Endometrial microvascular endothelial cells (primary cell): ENCODE data around the gene KIAA1671. TPM values are rescaled to one million over a fixed set of nuclear protein-coding genes. Genes with fewer than 3 reads are reported as not detected.

Source experiments
- in situ Hi-C: cut with HindIII; loops from 2 replicates; pipeline ENCODE4 v1.10.0; 2017; ENCODE audit warnings: low sequenced_read_pairs, low pct_unique_long_range_greater_than_20kb; ENCODE audit errors: inconsistent ontology term
- total RNA-seq: library from RNA; depleted of rRNA; stranded (reverse); fragments of >200 nt; gene quantifications from one replicate; pipeline ENCODE4 v1.2.3, GENCODE V29; 2015; ENCODE audit errors: inconsistent ontology term

Gene KIAA1671
- total RNA-seq, 1 donor from 2014 or later = 17.8 TPM

- in situ Hi-C loops = no loop called here
Measured at GRCh38 chr22:24948356-24949202, 3.9 kb upstream of the KIAA1671 start.

GRCh38 chr22:24950272-24950902, 2.1 kb upstream of the KIAA1671 start:
- in situ Hi-C loops = loop anchor here (10.0 kb wide), 1 partner anchor 74 kb away; no protein-coding TSS in a partner anchor

GRCh38 chr22:24952837-24953383, 394 bp downstream of the KIAA1671 start:
- in situ Hi-C loops = loop anchor here (10.0 kb wide), 1 partner anchor 72 kb away; no protein-coding TSS in a partner anchor

GRCh38 chr22:24953384-24954113, 1.0 kb downstream of the KIAA1671 start:
- in situ Hi-C loops = loop anchor here (10.0 kb wide), 1 partner anchor 71 kb away; no protein-coding TSS in a partner anchor

GRCh38 chr22:24954114-24954463, 1.6 kb downstream of the KIAA1671 start:
- in situ Hi-C loops = loop anchor here (10.0 kb wide), 1 partner anchor 71 kb away; no protein-coding TSS in a partner anchor

- in situ Hi-C loops = loop anchor here (10.0 kb wide), 1 partner anchor 70 kb away; no protein-coding TSS in a partner anchor
Measured at GRCh38 chr22:24954856-24955255, 2.3 kb downstream of the KIAA1671 start.

- in situ Hi-C loops = loop anchor here (10.0 kb wide), 1 partner anchor 68 kb away; no protein-coding TSS in a partner anchor
Measured at GRCh38 chr22:24957043-24957442, 4.5 kb downstream of the KIAA1671 start.

GRCh38 chr22:24961217-24961844, 8.8 kb downstream of the KIAA1671 start:
- in situ Hi-C loops = no loop called here

- in situ Hi-C loops = no loop called here
Measured at GRCh38 chr22:24962094-24962493, 9.6 kb downstream of the KIAA1671 start.

GRCh38 chr22:24962835-24963234, 10.3 kb downstream of the KIAA1671 start:
- in situ Hi-C loops = no loop called here

- in situ Hi-C loops = no loop called here
Measured at GRCh38 chr22:24964441-24964840, 11.9 kb downstream of the KIAA1671 start.

- in situ Hi-C loops = no loop called here
Measured at GRCh38 chr22:24965822-24966626, 13.5 kb downstream of the KIAA1671 start.

GRCh38 chr22:24968066-24968561, 15.6 kb downstream of the KIAA1671 start:
- in situ Hi-C loops = no loop called here

- in situ Hi-C loops = no loop called here
Measured at GRCh38 chr22:24969560-24970301, 17.2 kb downstream of the KIAA1671 start.

- in situ Hi-C loops = no loop called here
Measured at GRCh38 chr22:24972369-24972768, 19.9 kb downstream of the KIAA1671 start.

GRCh38 chr22:24973872-24974271, 21.4 kb downstream of the KIAA1671 start:
- in situ Hi-C loops = no loop called here

GRCh38 chr22:24975125-24975640, 22.7 kb downstream of the KIAA1671 start:
- in situ Hi-C loops = no loop called here
